NT2/D1 (cell line): ENCODE results near the gene SYNE2.

Experiments
- DNase-seq: peaks from one replicate; pipeline ENCODE4 v3.0.0-alpha.2; 2011; ENCODE audit warnings: low read depth, low spot score
- H3K27me3 ChIP-seq: 2 replicates; pipeline ENCODE4 v1.6.0; 2011; ENCODE audit warnings: mild to moderate bottlenecking; ENCODE audit not compliant: insufficient read length, insufficient read depth
- H3K36me3 ChIP-seq: 2 replicates; pipeline ENCODE4 v1.6.1; 2011; ENCODE audit warnings: mild to moderate bottlenecking, low read length, mixed read lengths; ENCODE audit not compliant: insufficient read depth, insufficient read length
- H3K4me1 ChIP-seq: 2 replicates; pipeline ENCODE4 v1.5.1; 2011; ENCODE audit not compliant: insufficient read depth, insufficient read length
- H3K4me3 ChIP-seq: 2 replicates; pipeline ENCODE4 v1.5.1; 2011; ENCODE audit warnings: low read depth; ENCODE audit not compliant: insufficient read length
- H3K9ac ChIP-seq: 2 replicates; pipeline ENCODE4 v1.6.0; 2011; ENCODE audit warnings: low read depth; ENCODE audit not compliant: insufficient read length
- H3K9me3 ChIP-seq: 2 replicates; pipeline ENCODE4 v1.5.1; 2011; ENCODE audit warnings: mild to moderate bottlenecking, low read length; ENCODE audit not compliant: insufficient read depth
- SUZ12 ChIP-seq: IDR thresholded peaks from 2 replicates; pipeline ENCODE4 v1.6.1; 2011; ENCODE audit not compliant: insufficient read length, insufficient read depth; ENCODE audit errors: extremely low read depth
- YY1 ChIP-seq: IDR thresholded peaks from 2 replicates; pipeline ENCODE4 v1.6.1; 2011; ENCODE audit not compliant: insufficient read length, insufficient read depth
- ZNF274 ChIP-seq: IDR thresholded peaks from 2 replicates; pipeline ENCODE4 v1.6.1; 2011; ENCODE audit warnings: mild to moderate bottlenecking, low read depth, low read length

SYNE2 gene

GRCh38 chr14:64059454-64060198, 206.8 kb downstream of the SYNE2 start:
- TF ChIP-seq SUZ12 = no peak
- TF ChIP-seq ZNF274 = no peak
- no peaks in the 10 kb centered on the region for H3K27me3 ChIP-seq
- DNase-seq = no peak
- peaks cover 6% of the 10 kb centered on the region for H3K36me3 ChIP-seq
- H3K9me3 ChIP-seq = no peaks in the 10 kb centered on the region
- no peak overlapping the region for H3K9ac ChIP-seq
- no peak overlapping the region for H3K4me3 ChIP-seq
- no peaks in the 10 kb centered on the region for H3K4me1 ChIP-seq

DNA sequence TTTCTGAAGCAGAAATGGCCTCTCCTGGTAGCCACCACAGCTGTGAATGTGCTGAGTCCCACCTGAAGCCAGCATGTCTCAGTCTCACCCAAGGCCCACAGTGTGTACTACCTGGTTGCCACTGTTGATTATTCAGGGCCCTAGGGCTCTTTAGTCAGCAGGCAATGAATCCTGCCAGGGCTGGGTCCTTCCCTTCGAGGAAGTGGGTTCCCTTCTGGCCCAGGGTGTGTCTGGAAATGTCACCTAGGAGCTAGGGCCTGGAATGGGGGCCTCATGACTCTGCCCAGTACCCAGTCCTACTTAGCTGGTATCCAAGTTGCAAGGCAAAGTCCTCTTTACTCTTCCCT, 207.4 kb downstream of the SYNE2 start:
- no peak for TF ChIP-seq SUZ12
- no peak for TF ChIP-seq ZNF274
- no peak for TF ChIP-seq YY1
- Histone ChIP-seq H3K4me3 (no peak overlapping the region), H3K36me3 (peaks cover 6% of the 10 kb centered on the region), H3K9ac (no peak overlapping the region), H3K4me1 (no peaks in the 10 kb centered on the region), H3K9me3 (no peaks in the 10 kb centered on the region), H3K27me3 (no peaks in the 10 kb centered on the region)
- no peak for DNase-seq

GRCh38 chr14:64060648-64061096, 207.9 kb downstream of the SYNE2 start:
- Histone ChIP-seq H3K4me1 (no peaks in the 10 kb centered on the region), H3K9me3 (no peaks in the 10 kb centered on the region), H3K9ac (no peak overlapping the region), H3K27me3 (no peaks in the 10 kb centered on the region), H3K4me3 (no peak overlapping the region), H3K36me3 (peaks cover 6% of the 10 kb centered on the region)
- DNase-seq = peak; percentile 61
- no peak for TF ChIP-seq YY1
- TF ChIP-seq ZNF274 = no peak
- TF ChIP-seq SUZ12 = no peak

GRCh38 chr14:64061115-64061514, 208.3 kb downstream of the SYNE2 start:
- Histone ChIP-seq H3K4me3 (no peak overlapping the region), H3K27me3 (no peaks in the 10 kb centered on the region), H3K4me1 (no peaks in the 10 kb centered on the region), H3K36me3 (peaks cover 3% of the 10 kb centered on the region), H3K9ac (no peak overlapping the region), H3K9me3 (no peaks in the 10 kb centered on the region)
- TF ChIP-seq ZNF274 (no peak), YY1 (no peak), SUZ12 (no peak)
- DNase-seq = no peak

- Histone ChIP-seq H3K36me3 (peaks cover 3% of the 10 kb centered on the region), H3K4me1 (no peaks in the 10 kb centered on the region), H3K9me3 (no peaks in the 10 kb centered on the region), H3K27me3 (no peaks in the 10 kb centered on the region), H3K9ac (no peak overlapping the region), H3K4me3 (no peak overlapping the region)
- no peak for DNase-seq
- no peak for TF ChIP-seq ZNF274
- no peak for TF ChIP-seq SUZ12
- TF ChIP-seq YY1 = no peak
Measured at GRCh38 chr14:64061706-64062105, 208.9 kb downstream of the SYNE2 start.

DNA sequence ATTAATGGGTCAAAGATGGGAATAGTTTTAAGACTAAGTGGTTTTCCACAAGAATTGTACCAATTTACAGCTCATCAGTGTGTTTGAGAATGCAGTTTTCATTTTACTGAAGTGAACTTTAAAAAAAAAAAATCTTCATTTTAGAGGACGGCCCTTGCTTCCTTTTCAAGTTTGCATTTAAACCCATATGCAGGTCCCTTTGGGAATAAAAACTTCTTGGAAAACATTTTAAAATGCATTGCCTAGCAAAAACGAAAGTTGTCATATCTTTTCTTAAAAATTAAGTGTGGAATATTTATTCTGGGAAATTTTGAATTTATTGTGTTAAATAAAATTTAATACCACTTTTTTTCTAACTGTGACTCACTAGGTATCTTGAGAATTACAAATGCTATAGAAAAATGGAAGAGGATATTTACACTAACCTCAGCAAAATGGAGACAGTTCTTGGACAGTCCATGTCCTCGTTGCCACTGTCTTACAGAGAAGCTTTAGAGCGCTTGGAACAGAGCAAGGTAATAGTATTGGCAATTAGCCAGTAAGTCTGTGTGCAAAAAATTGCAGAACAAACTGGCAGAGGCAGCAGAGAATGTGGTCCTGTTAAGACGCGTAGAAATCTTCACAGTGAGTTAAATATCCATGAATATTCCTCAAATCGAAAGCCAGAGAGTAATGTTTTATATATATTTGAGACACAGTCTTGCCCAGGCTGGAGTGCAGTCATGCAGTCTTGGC, 209.7 kb downstream of the SYNE2 start:
- Histone ChIP-seq H3K27me3 (no peaks in the 10 kb centered on the region), H3K36me3 (peaks cover 3% of the 10 kb centered on the region), H3K4me1 (no peaks in the 10 kb centered on the region), H3K4me3 (no peak overlapping the region), H3K9me3 (no peaks in the 10 kb centered on the region), H3K9ac (no peak overlapping the region)
- TF ChIP-seq ZNF274 (no peak), SUZ12 (no peak), YY1 (no peak)
- no peak for DNase-seq

- Histone ChIP-seq H3K9ac (no peak overlapping the region), H3K4me1 (no peaks in the 10 kb centered on the region), H3K9me3 (no peaks in the 10 kb centered on the region), H3K36me3 (peaks cover 3% of the 10 kb centered on the region), H3K4me3 (no peak overlapping the region), H3K27me3 (no peaks in the 10 kb centered on the region)
- DNase-seq = no peak
- TF ChIP-seq SUZ12 (no peak), YY1 (no peak), ZNF274 (no peak)
Measured at GRCh38 chr14:64064447-64064846, 211.6 kb downstream of the SYNE2 start.
